Chondrocyte (in vitro differentiated cells): ENCODE results near the gene GSK3B. TPM values are rescaled to one million over a fixed set of nuclear protein-coding genes. Genes with fewer than 3 reads are reported as not detected.

Source experiments
- DNase-seq: peaks from one replicate; pipeline ENCODE4 v3.0.0; 2021; ENCODE audit warnings: mixed read lengths, low spot score
- H3K27ac Mint-ChIP-seq: one replicate; pipeline ENCODE4 v1.8.0; 2021; ENCODE audit warnings: mild to moderate bottlenecking, moderate library complexity, mixed read lengths; ENCODE audit not compliant: unreplicated experiment
- H3K27me3 Mint-ChIP-seq: 2 replicates; pipeline ENCODE4 v1.8.0; 2021; ENCODE audit warnings: low read depth, mixed read lengths
- H3K36me3 Mint-ChIP-seq: 2 replicates; pipeline ENCODE4 v1.8.0; 2021; ENCODE audit warnings: low read depth, mixed read lengths
- H3K4me1 Mint-ChIP-seq: 2 replicates; pipeline ENCODE4 v1.8.0; 2021; ENCODE audit warnings: low read depth, mild to moderate bottlenecking, mixed read lengths
- H3K4me3 Mint-ChIP-seq: one replicate; pipeline ENCODE4 v1.8.0; 2021; ENCODE audit warnings: mild to moderate bottlenecking, moderate library complexity, mixed read lengths; ENCODE audit not compliant: unreplicated experiment
- H3K9me3 Mint-ChIP-seq: 2 replicates; pipeline ENCODE4 v1.8.0; 2021; ENCODE audit warnings: low read depth, mixed read lengths
- CTCF ChIP-seq: fragments of 200-600 bp; sonication (generic); IDR thresholded peaks from 2 replicates; pipeline ENCODE4 v1.5.0; 2021; ENCODE audit warnings: antibody characterized with exemption, mild to moderate bottlenecking, moderate library complexity
- total RNA-seq: library from RNA; stranded (reverse); gene quantifications from 3 replicates; pipeline ENCODE4 v1.2.1, GENCODE V29; 2021

The GSK3B gene
- total RNA-seq, 1 donor from 2014 or later = 73.0 TPM

GRCh38 chr3:119796368-119796767 lies 297.9 kb downstream of the GSK3B start:
- no peak for DNase-seq
- no peak overlapping the region for H3K4me3 Mint-ChIP-seq
- peaks cover 3% of the 10 kb centered on the region for H3K36me3 Mint-ChIP-seq
- no peaks in the 10 kb centered on the region for H3K9me3 Mint-ChIP-seq
- H3K27me3 Mint-ChIP-seq = no peaks in the 10 kb centered on the region
- H3K4me1 Mint-ChIP-seq = peaks cover 6% of the 10 kb centered on the region
- no peak overlapping the region for H3K27ac Mint-ChIP-seq
- TF ChIP-seq CTCF = no peak

GRCh38 chr3:119795849-119796248 lies 298.4 kb downstream of the GSK3B start:
- Mint-ChIP-seq H3K9me3 (no peaks in the 10 kb centered on the region), H3K4me1 (peaks cover 6% of the 10 kb centered on the region), H3K4me3 (no peak overlapping the region), H3K36me3 (peaks cover 3% of the 10 kb centered on the region), H3K27ac (no peak overlapping the region), H3K27me3 (no peaks in the 10 kb centered on the region)
- DNase-seq = no peak
- TF ChIP-seq CTCF = no peak

- peaks cover 6% of the 10 kb centered on the region for H3K4me1 Mint-ChIP-seq
- no peak overlapping the region for H3K4me3 Mint-ChIP-seq
- no peak for DNase-seq
- H3K36me3 Mint-ChIP-seq = peaks cover 3% of the 10 kb centered on the region
- no peak overlapping the region for H3K27ac Mint-ChIP-seq
- H3K27me3 Mint-ChIP-seq = no peaks in the 10 kb centered on the region
- H3K9me3 Mint-ChIP-seq = no peaks in the 10 kb centered on the region
- TF ChIP-seq CTCF = no peak
These were observed 299.2 kb downstream of the GSK3B start for GRCh38 chr3:119794971-119795612.

GRCh38 chr3:119794401-119794800 lies 299.8 kb downstream of the GSK3B start:
- H3K36me3 Mint-ChIP-seq = peaks cover 3% of the 10 kb centered on the region
- no peaks in the 10 kb centered on the region for H3K9me3 Mint-ChIP-seq
- H3K27ac Mint-ChIP-seq = no peak overlapping the region
- peaks cover 6% of the 10 kb centered on the region for H3K4me1 Mint-ChIP-seq
- no peaks in the 10 kb centered on the region for H3K27me3 Mint-ChIP-seq
- no peak for TF ChIP-seq CTCF
- no peak overlapping the region for H3K4me3 Mint-ChIP-seq
- no peak for DNase-seq

DNA sequence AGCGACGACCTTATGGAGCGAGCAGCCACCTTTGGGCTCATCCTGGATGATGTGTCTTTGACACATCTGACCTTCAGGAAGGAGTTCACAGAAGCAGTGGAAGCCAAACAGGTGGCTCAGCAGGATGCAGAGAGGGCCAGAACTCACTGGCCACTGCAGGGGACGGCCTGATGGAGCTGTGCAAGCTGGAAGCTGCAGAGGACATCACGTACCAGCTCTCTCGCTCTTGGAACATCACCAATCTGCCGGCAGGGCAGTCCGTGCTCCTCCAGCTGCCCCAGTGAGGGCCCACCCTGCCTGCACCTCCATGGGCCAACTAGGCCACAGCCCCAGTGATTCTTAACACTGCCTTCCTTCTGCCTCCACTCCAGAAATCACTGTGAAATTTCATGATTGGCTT lies 302.0 kb downstream of the GSK3B start:
- TF ChIP-seq CTCF = no peak
- peaks cover 6% of the 10 kb centered on the region for H3K4me1 Mint-ChIP-seq
- H3K9me3 Mint-ChIP-seq = no peaks in the 10 kb centered on the region
- DNase-seq = no peak
- H3K4me3 Mint-ChIP-seq = no peak overlapping the region
- no peak overlapping the region for H3K27ac Mint-ChIP-seq
- peaks cover 3% of the 10 kb centered on the region for H3K36me3 Mint-ChIP-seq
- H3K27me3 Mint-ChIP-seq = no peaks in the 10 kb centered on the region
